NCI-H748 (cell line): ENCODE data around the gene GOLGA6L6.
"Not testable (repeated sequence)": the region's sequence is repeated elsewhere in the genome, so short reads cannot be mapped to it uniquely, and the experiment has no call there.

ENCODE experiments used
- DNase-seq: peaks from one replicate; lab custom pipeline; 2025; ENCODE audit not compliant: unreplicated experiment; lab: John Stamatoyannopoulos, UW

The GOLGA6L6 gene, protein sequence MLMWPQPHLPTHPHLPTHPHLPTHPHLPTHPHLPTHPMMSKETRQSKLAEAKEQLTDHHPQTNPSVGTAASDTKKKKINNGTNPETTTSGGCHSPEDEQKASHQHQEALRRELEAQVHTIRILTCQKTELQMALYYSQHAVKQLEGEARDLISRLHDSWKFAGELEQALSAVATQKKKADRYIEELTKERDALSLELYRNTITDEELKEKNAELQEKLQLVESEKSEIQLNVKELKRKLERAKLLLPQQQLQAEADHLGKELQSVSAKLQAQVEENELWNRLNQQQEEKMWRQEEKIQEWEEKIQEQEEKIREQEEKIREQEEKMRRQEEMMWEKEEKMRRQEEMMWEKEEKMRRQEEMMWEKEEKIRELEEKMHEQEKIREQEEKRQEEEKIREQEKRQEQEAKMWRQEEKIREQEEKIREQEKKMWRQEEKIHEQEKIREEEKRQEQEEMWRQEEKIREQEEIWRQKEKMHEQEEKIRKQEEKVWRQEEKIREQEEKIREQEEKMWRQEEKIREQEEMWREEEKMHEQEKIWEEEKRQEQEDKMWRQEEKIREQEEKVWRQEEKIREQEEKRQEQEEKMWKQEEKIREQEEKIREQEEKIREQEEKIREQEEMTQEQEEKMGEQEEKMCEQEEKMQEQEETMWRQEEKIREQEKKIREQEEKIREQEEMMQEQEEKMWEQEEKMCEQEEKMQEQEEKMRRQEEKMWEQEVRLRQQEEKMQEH

DNA sequence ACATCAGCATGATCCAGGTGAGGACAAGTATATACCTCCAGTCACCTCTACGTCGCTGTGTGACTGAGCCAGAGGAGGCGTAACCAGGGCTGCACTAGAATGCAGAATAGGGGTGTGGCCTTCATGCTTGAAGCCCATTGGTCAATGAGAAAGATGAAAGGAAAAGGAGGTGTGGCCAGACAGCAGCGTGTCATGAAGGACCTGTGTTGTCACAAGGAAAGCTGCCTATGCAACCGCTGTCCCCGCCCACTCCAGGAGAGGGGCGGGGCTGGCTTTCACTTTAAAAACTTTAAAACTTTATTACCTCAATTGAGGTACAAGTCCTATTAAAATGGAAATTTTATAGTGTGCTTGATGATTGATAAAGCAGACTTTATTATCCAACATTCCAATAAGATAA is at the start of gene GOLGA6L6:
TSS of gene GOLGA6L6 (minus strand) at position 101 of the 400 bp plus-strand sequence. CDS start at position 10, 91 bp downstream.
- DNase-seq, result not testable (repeated sequence)

DNA sequence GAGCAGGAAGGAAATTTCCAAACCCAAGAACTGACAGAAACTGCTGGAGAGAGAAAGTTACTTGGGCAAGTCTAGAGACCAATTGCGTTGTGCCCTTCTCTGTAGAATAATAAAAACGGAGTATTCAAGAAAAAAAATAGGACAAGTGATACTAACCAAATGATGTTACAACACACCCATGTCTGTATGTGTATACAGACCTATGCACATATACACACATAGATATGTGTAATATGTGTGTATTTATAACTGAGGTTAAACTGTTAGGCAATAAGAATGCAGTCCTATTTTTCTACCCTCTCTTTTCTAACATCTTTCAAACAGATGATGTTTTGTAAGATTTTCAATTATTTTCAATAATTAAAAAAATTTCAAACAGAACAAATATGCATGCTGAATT is 48.5 kb upstream of the GOLGA6L6 start:
- not testable (repeated sequence) for DNase-seq

DNA sequence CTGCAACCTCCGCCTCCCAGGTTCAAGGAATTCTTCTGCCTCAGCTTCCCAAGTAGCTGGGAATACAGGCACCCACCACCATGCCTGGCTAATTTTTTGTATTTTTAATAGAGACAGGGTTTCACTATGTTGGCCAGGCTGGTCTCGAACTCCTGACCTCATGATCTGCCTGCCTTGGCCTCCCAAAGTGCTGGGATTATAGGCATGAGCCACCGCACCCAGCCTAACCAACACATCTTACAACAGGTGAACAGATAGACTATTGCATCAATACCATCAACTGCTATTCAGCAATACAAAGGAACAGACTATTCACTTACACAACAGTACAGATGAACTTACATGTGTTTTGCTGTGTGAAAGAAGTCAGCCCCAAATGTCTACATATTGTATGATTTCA is 45.2 kb upstream of the GOLGA6L6 start:
- not testable (repeated sequence) for DNase-seq

DNA sequence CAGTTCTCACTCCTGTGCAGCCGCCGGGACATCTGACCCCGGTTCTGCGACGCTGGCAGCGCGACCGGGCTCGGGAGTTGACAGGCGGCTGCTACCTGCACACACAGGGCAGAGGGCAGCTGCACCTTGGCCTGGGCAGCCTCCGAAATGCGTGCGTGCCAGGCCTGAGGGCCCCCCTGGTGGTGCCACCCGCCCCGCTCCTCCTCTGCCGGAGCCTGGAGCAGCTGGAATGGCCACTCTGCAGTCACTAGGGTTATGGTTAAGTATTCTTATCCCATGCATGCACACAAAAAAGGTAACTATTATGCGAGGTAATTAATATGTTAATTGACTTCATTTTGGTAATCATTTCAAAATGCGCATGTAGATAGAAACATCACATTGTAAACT is 41.1 kb upstream of the GOLGA6L6 start:
- not testable (repeated sequence) for DNase-seq

DNA sequence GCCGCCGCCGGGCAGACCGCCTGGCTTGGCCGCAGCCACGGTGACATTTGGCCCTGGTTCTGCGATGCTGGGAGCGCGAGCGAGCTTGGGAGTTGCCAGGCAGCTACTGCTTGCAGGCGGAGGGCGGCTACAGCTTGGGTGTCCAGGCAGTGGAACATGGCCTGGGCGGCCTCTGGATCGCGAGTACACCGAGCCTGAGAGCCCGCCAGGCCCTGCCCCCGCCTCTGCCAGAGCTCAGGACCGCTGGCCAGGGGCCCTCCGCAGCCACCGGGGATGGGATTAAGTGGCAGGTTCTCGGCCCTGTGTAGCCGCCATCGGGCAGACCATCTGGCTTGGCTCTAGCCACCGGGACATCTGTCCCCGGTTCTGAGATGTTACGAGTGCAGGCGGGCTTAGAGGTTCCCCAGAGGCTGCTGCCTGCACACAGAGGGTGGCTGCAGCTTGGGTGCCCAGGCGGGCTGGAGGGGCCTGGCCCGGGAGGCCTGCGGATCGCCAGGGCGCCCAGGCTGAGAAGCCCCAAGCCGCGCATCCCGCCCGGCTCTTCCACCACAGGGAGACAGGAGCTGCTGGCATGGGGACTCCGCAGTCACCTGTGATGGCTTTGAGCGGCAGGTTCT is 40.6 kb upstream of the GOLGA6L6 start:
- DNase-seq, result not testable (repeated sequence)

DNA sequence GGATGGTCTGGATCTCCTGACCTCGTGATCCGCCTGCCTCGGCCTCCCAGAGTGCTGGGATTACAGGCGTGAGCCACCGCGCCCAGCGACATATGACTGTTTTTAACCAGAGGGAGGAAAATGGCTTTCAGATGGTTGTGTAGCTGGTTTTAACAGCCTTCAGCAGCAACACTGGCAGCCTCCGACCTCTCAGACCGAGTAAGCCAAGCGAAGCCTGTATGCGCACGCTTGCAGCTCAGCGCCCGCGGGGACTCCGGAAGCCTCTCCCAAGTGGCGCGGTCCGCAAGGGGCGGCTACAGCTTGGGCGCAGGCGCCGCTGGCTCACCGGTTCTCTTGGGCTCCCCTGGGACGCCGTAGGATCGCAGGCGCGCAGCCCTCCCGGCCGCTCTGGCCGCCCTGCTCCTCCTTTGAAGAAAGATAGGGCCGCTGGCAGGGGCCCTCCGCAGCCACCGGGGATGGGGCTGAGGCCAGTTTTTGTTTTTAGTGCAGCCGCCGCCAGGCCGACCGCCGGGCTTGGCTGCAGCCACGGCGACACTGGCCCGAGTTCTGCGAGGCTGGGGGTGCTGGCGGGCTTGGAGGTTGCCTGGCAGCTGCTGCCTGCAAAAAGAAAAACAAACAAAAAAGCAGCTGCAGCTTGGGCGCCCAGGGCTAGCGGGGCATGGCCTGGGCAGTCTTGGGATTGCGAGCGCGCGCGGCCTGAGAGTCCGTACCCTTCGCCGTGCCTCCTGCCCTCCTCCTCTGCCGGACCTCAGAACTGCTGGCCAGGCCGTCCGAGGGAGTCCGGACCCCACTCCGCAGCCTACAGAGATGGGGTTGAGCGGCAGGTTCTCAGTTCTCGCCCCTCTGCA is 39.9 kb upstream of the GOLGA6L6 start:
- DNase-seq, result not testable (repeated sequence)

DNA sequence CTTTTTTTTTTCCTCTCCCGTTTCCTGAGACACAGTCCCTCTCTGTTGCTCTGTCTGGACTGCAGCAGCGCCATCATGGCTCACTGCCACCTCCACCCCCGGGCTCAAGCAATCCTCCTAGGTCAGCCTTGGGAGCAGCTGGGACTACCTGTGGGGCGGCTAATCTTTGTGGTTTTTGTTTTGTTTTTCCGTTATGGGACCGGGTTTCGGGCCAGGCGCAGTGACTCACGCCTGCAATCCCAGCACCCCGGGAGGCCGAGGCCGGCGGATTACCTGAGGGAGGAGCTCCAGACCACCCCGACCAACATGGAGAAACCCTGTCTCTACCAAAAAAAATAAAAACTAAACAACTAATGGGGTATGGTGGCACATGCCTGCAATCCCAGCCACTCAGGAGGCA is 38.1 kb upstream of the GOLGA6L6 start:
- DNase-seq, result not testable (repeated sequence)

DNA sequence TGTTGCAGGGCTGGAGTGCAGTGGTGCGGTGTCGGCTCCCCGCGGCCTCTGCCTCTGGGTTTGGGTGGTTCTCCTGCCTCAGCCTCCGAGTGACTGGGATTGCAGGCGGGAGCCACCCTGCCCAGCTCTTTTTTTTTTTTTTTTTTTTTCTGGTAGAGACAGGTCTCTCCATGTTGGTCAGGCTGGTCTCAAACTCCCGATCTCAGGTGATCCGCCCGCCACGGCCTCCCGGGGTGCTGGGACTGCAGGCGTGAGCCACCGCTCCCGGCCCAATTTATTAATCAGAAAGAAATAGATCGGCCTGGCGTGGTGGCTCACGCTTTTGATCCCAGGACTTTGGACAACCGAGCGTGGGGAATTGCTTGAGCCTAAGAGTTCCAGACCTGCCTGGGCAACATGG is 9.7 kb upstream of the GOLGA6L6 start:
- not testable (repeated sequence) for DNase-seq

DNA sequence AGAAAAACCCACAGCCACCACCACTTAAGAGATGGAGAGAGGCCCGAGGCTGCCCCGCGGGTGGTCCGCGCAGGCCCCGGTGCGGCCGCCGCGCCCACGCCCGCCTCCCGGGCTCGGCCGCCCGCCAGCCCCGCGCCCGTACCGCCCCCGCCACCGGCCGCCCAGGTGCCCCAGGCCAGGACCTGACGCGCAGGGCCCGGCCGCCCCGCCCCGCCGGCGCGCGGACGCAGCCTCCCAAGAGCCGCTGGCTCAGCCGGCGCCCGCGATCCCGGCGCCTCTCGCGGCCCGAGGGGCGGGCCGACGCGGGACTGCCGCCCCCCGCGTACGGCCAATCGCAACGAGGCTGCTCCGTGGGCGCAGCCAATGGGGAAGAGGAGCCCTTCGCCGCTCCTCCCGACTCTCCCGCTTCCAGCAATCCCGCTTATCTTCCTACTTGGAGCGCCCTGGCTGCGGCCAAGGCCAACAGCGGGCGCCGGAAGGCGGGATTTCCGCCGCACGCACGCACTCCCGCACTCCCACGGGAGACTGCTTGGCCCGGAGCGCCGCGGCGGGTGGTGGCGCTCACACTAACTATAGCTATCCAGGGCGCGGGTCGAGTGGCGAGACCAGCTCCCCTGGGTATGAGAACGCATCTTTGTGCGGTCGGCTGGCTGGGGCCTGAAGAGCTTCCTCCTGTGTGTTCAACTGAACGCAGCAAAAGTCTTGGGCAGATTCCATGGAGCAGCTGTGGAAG is 35.5 kb downstream of the GOLGA6L6 start:
- not testable (repeated sequence) for DNase-seq

DNA sequence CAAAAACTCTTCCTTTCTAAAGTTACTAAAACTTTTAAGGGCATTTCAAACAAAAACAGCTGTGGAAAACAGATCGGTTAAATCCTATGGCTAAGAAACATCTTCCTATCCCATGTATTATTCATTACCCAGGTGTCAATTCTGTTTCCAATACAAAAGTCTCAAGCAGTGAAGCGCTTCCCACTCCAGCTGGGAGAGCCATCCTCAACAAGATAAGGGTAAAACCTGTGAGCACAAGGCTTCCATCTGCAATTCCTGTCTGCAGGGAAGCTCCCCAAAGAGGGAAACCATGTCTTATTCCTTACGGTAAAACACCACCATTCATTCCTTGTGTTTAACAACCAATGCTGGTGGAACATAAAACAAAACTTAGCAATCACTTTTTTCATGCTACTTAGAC is 38.8 kb downstream of the GOLGA6L6 start:
- DNase-seq, result not testable (repeated sequence)

DNA sequence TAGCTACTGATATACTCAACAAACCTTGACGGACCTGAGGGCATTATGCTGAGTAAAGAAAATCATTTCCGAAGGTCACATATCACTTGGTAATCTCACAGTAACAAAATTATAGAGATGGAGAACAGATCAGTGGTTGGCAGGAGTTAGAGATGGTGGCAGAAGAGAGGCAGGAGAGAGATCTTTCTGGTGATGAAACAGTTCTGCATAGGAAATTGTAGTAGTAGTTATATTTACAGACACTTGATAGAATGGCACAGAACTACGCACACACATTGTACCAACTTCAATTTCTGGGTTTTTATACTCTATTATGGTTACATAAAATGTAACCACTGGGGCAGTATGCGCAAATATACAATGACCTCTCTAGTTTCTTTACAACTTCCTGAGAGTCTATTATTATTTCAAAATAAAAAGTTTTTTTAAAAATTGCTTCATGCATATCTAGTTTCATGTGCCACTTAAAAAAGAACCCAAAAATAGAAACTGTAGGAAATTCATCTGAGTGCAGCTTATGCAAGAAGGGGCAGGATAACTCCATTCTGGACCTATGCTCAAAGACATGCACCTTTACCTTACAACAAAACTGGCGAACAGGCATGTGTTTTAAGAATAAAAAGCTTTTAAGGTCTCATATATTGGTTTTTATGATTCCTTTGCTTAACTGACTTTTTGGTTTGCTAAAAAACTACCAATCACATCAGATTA is 39.9 kb downstream of the GOLGA6L6 start:
- not testable (repeated sequence) for DNase-seq

DNA sequence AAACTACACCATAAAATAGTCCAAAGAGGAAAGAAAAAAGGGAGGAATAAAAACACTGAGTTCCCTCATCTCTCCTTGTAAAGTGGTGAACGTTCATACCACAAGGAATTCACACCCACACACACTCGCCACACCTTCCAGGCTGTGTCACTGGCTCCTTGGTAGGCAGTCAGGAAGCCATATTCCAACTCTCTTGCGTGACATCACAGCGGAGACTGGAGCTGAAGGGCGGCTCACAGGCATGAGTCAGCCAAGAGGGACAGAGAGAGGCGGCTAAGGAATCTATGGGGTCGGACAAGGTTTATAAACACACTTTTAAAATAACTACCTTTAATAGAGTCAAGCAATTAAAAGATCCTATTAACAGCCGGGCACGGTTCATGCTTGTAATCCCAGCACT is 43.8 kb downstream of the GOLGA6L6 start:
- not testable (repeated sequence) for DNase-seq

DNA sequence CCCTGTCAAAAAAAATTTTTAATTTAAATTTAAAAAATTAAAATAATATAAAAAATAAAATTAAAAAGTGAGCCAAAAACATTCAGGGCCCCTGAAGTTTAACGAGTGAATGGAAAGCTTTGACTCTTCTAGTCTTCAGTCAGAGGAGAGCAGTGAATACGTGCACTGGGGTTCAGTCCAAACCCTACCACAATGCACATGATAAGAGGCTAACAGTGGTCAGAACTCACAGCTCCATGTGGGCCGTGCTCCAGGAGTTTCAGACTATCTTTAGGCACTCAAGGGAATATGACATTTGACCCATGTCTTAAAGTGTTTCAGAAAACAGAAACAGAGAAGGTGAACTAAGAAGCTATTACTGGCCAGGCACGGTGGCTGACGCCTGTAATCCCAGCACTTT is 48.6 kb downstream of the GOLGA6L6 start:
- DNase-seq, result not testable (repeated sequence)

DNA sequence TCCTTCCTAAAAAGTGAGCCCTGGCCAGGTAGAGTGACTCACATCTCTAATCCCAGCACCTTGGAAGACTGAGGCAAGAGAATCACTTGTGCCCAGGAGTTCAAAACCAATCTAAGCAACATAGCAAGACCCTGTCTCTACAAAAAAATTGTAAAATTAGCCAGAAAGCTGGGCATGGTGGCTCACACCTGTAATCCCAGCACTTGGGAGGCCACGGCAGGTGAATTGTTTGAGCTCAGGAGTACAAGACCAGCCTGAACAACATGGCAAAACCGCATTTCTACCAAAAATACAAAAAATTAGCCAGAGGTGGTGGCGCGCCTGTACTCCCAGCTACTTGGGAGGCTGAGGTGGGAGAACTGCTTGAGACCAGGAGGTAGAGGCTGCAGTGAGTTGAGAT is 49.0 kb downstream of the GOLGA6L6 start:
- DNase-seq, result not testable (repeated sequence)

DNA sequence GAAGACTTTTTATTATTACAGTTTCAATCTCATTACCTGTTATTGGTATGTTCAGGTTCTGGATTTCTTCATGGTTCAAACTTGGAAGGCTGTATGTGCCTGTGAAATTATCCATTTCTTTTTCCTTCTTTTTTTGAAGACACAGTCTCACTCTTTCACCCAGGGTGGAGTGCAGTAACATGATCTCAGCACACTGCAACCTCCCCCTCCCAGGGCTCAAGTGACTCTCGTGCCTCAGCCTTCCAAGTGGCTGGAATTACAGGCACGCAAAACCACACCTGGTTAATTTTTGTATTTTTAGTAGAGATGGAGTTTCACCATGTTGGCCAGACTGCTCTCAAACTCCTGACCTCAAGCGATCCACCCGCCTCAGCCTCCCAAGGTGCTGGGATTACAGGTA is 52.3 kb downstream of the GOLGA6L6 start:
- DNase-seq, result not testable (repeated sequence)
